ENCODE measurements around the gene C1QTNF3. TPM values are rescaled to one million over a fixed set of nuclear protein-coding genes. Genes with fewer than 3 reads are reported as not detected.
A peak's percentile ranks its signal among the peaks of the same experiment; 100 is the strongest.

Gene C1QTNF3
- total RNA-seq, 4 donors from 2014 or later: 5.9 to 30.1 (median 8.7) TPM

GRCh38 chr5:34053133-34053532 is 10.1 kb upstream of the C1QTNF3 start:
- 33% methylated on average over 2 of the region's 2 CpGs for WGBS
- DNase-seq (ENCODE audit: low spot score in 2 of 2): no peak
- TF ChIP-seq POLR2A (IDR thresholded peaks at IDR 0.05) (no peak), CTCF (IDR thresholded peaks at IDR 0.05) (no peak), EP300 (IDR thresholded peaks at IDR 0.05) (no peak), POLR2AphosphoS5 (IDR thresholded peaks at IDR 0.05) (no peak)
- H3K27me3 ChIP-seq: no peaks in the 10 kb centered on the region
- H3K27ac ChIP-seq: peak overlapping the region; percentile 49
- H3K4me1 ChIP-seq: peaks cover 23% of the 10 kb centered on the region
- H3K36me3 ChIP-seq: peaks cover 6% of the 10 kb centered on the region
- no peak overlapping the region for H3K4me3 ChIP-seq
- H3K9me3 ChIP-seq: no peaks in the 10 kb centered on the region

- Histone ChIP-seq H3K4me1 (peaks cover 23% of the 10 kb centered on the region), H3K27ac (peak overlapping the region; percentile 24)
- WGBS: 72% methylated on average over 4 of the region's 4 CpGs
These were observed 8.5 kb upstream of the C1QTNF3 start for GRCh38 chr5:34051374-34051980.

GRCh38 chr5:34047774-34048572 is 5.0 kb upstream of the C1QTNF3 start:
- TF ChIP-seq POLR2A (IDR thresholded peaks at IDR 0.05) (no peak), EP300 (IDR thresholded peaks at IDR 0.05) (no peak), POLR2AphosphoS5 (IDR thresholded peaks at IDR 0.05) (no peak), CTCF (IDR thresholded peaks at IDR 0.05) (no peak)
- no peaks in the 10 kb centered on the region for H3K9me3 ChIP-seq
- no peak for DNase-seq (ENCODE audit: low spot score in 2 of 2)

More at GRCh38 chr5:34051374-34051980, 8.5 kb upstream of the C1QTNF3 start:
- H3K36me3 ChIP-seq: peaks cover 6% of the 10 kb centered on the region
- H3K4me3 ChIP-seq: no peak overlapping the region
- H3K9me3 ChIP-seq: no peaks in the 10 kb centered on the region
- no peaks in the 10 kb centered on the region for H3K27me3 ChIP-seq
- TF ChIP-seq EP300 (IDR thresholded peaks at IDR 0.05) (no peak), POLR2AphosphoS5 (IDR thresholded peaks at IDR 0.05) (no peak), POLR2A (IDR thresholded peaks at IDR 0.05) (no peak), CTCF (IDR thresholded peaks at IDR 0.05) (no peak)
- DNase-seq (ENCODE audit: low spot score in 2 of 2): no peak

GRCh38 chr5:34047143-34047542 is 4.1 kb upstream of the C1QTNF3 start:
- 77% methylated on average over 4 of the region's 4 CpGs for WGBS
- Histone ChIP-seq H3K9me3 (no peaks in the 10 kb centered on the region), H3K27me3 (no peaks in the 10 kb centered on the region), H3K27ac (no peak overlapping the region), H3K4me3 (no peak overlapping the region), H3K36me3 (peaks cover 6% of the 10 kb centered on the region), H3K4me1 (peaks cover 14% of the 10 kb centered on the region)
- TF ChIP-seq POLR2AphosphoS5 (IDR thresholded peaks at IDR 0.05) (no peak), EP300 (IDR thresholded peaks at IDR 0.05) (no peak), POLR2A (IDR thresholded peaks at IDR 0.05) (no peak), CTCF (IDR thresholded peaks at IDR 0.05) (no peak)
- no peak for DNase-seq (ENCODE audit: low spot score in 2 of 2)

More at GRCh38 chr5:34047774-34048572, 5.0 kb upstream of the C1QTNF3 start:
- no peaks in the 10 kb centered on the region for H3K27me3 ChIP-seq
- no peak overlapping the region for H3K4me3 ChIP-seq
- H3K27ac ChIP-seq: no peak overlapping the region
- peaks cover 22% of the 10 kb centered on the region for H3K4me1 ChIP-seq
- peaks cover 6% of the 10 kb centered on the region for H3K36me3 ChIP-seq

- TF ChIP-seq POLR2A (IDR thresholded peaks at IDR 0.05) (no peak), EP300 (IDR thresholded peaks at IDR 0.05) (no peak), CTCF (IDR thresholded peaks at IDR 0.05) (no peak), POLR2AphosphoS5 (IDR thresholded peaks at IDR 0.05) (no peak)
- Histone ChIP-seq H3K4me1 (peaks cover 7% of the 10 kb centered on the region), H3K27me3 (no peaks in the 10 kb centered on the region), H3K4me3 (no peak overlapping the region), H3K9me3 (no peaks in the 10 kb centered on the region), H3K27ac (no peak overlapping the region), H3K36me3 (peaks cover 6% of the 10 kb centered on the region)
- no peak for DNase-seq (ENCODE audit: low spot score in 2 of 2)
These were observed 3.0 kb upstream of the C1QTNF3 start for GRCh38 chr5:34045996-34046395.
